Motor neuron (in vitro differentiated cells): ENCODE data around the gene VPS54. TPM values are rescaled to one million over a fixed set of nuclear protein-coding genes. Genes with fewer than 3 reads are reported as not detected.
"Not testable (repeated sequence)": the region's sequence is repeated elsewhere in the genome, so short reads cannot be mapped to it uniquely, and the experiment has no call there.

Experiments
- ATAC-seq, 8 experiments: fragments of 200-7000 bp; cut with Tn5 transposase; replicated peaks in 6 of 8; 2 replicates each; pipeline ENCODE4 v1.8.0; 2021; ENCODE audit warnings: mild to moderate bottlenecking in 8 of 8, moderate library complexity in 8 of 8
- H3K27ac ChIP-seq, 2 donors: fragments of 250-450 bp; sonication (Bioruptor Pico); 2 replicates each; pipeline ENCODE4 v1.9.0; 2021; ENCODE audit warnings: antibody characterized with exemption in 2 of 2, mild to moderate bottlenecking in 2 of 2, moderate library complexity in 1 of 2
- H3K4me1 ChIP-seq, 2 donors: fragments of 250-450 bp; sonication (Bioruptor Pico); replicated peaks in 1 of 2; 2 replicates each; pipeline ENCODE4 v1.6.1; 2021; ENCODE audit warnings: antibody characterized with exemption in 2 of 2, mild to moderate bottlenecking in 2 of 2, moderate library complexity in 1 of 2
- H3K4me3 ChIP-seq, 5 donors: fragments of 250-450 bp; sonication (Bioruptor Pico); 2 replicates each; pipeline ENCODE4 v1.9.0; 2021; ENCODE audit warnings: antibody characterized with exemption in 5 of 5, mild to moderate bottlenecking in 5 of 5, moderate library complexity in 4 of 5
- WGBS, 10 experiments: fragments of 450-650 bp; shearing (Covaris generic); methylation state at CpG; one replicate each; pipeline ENCODE4 v1.0.0; 2022; 5-methylcytosine and 5-hydroxymethylcytosine counted together
- in situ Hi-C, 9 experiments: fragments of 400-800 bp; cut with MboI; loops; one replicate each; pipeline ENCODE4 v1.15.0; 2021; ENCODE audit warnings: low sequenced_read_pairs in 9 of 9, low pct_unique_long_range_greater_than_20kb in 2 of 9; ENCODE audit not compliant: unreplicated experiment in 9 of 9
- total RNA-seq, 8 experiments: library from RNA; unstranded; fragments of 300-600 nt; gene quantifications; 2 replicates each; pipeline versions ENCODE4 v1.2.3 to v1.2.4, GENCODE V29; 2022

The VPS54 gene
- total RNA-seq, 8 experiments from 2014 or later: 16.1 to 27.7 (median 22.1) TPM

DNA sequence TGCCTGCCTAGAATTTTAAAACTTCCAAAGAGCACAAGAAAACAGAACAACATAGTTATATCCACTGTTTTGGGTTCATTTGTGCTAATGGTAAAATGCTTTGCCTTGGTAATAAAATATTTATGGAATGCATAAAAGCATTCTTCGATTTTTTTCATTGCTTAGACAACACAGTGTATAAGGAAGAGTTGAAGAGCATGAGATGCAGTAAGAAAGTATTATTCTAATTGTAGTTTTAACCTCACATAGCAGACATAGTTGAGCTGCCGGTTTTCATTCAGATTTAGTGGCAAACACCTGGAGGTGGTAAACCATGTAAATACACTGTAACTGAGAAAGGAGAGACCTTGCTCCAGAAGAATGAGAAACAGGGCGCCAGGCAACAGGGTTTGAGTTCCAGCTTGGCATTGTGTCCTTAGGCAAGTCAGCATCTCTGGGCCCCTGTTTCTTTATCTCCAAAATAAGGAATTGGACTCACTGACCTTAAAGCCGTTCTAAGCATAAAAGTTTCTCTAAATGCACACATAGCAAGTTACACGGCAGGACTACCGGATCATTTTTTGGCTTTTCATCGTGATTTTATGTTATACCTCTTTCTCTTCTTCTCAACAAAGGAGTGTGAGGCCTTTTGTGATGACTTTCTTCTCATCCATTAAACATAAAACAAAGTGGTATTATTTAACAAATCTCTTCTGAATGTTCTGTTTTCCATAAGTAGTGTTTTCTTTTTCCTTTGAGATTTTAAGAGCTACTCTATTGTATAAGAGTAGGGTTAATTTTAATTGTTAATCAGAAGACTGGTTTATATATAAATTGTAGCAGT is 169.6 kb downstream of the VPS54 start:
- Histone ChIP-seq H3K27ac (peak overlapping the region; percentile 12 to 20), H3K4me1 (peaks cover 11 to 15% of the 10 kb centered on the region in 2 donors), H3K4me3 (peak overlapping the region in 2 of 5 donors; percentile 2 to 7)
- peak in 5 of 8 experiments; percentile 21 to 85 (median 64) for ATAC-seq
- WGBS, 10 experiments: 4 to 89% (median 13%) methylated on average over 2 to 7 of the region's 7 CpGs
- in situ Hi-C loops: loop anchor here in 3 of 9 experiments (25.0 kb wide), 2 partner anchors 162 to 262 kb away; partner anchors contain the start of genes MDH1 (in 1 of the 3) and WDPCP (in 1 of the 3)

DNA sequence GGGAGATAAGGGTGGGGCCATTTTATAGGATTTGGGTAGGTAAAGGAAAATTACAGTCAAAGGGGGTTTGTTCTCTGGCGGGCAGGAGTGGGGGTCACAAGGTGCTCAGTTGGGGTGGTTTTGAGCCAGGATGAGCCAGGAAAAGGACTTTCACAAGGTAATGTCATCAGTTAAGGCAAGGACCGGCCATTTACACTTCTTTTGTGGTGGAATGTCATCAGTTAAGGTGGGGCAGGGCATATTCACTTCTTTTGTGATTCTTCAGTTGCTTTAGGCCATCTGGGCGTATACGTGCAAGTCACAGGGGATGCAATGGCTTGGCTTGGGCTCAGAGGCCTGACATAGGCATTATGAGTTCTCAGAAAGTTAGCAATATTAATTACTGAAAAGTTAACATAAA is 171.7 kb downstream of the VPS54 start:
- in situ Hi-C loops, H3K27ac ChIP-seq, ATAC-seq, H3K4me3 ChIP-seq: not testable (repeated sequence)
- H3K4me1 ChIP-seq: peaks cover 13 to 21% of the 10 kb centered on the region in 2 donors
- WGBS, 10 experiments: 80 to 100% (median 95%) methylated on average over 1 to 3 of the region's 4 CpGs; no CpG with 5 or more reads in 7 of the 10 experiments

DNA sequence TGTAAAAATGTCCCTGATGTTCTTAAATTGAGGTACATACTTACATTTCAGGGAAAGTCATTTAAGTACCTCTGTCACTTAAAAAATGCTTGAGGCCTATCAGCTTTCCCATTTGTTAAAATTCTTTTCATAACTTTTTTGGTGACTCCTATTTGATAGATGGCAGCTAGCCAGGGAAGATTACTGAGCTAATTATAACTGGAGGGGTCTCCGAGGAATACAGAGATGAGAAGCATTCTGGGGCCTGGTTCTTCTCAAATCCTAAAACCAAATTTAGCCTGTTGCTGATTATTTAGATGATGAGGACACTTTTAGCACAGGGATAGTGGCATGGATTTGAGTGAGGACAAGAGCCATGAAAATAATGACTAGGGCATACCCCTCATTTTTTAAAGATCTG is 172.7 kb downstream of the VPS54 start:
- H3K4me1 ChIP-seq: peaks cover 13 to 21% of the 10 kb centered on the region in 2 donors
- in situ Hi-C loops: no loop called here

DNA sequence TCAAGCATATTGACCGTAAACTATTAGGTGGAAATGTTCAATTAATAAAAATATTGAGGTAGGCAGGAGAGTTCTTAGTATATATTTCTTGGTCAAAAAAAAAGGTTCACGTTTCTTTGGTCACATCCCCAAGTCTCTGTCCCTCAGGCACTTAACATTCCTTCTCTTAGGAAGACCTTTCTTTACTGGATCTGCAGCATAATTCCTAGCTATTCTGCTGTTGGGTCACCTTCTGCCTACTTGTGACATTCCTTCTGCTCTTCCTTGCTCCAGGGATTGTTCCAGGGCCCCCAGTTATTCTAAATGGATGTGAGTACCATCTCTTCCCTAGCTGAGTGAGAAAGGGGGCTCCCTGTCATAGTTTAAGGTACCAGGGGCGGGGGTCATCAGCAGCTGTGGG is 173.4 kb downstream of the VPS54 start:
- H3K4me1 ChIP-seq: peaks cover 13 to 21% of the 10 kb centered on the region in 2 donors
- H3K4me3 ChIP-seq: no peak overlapping the region
- in situ Hi-C loops: no loop called here
- no peak for ATAC-seq
- 40 to 100% (median 92%) methylated on average over 1 to 3 of the region's 3 CpGs; no CpG with 5 or more reads in 1 of the 10 experiments for WGBS, 10 experiments
- H3K27ac ChIP-seq: no peak overlapping the region

More for the DNA sequence above, 172.7 kb downstream of the VPS54 start:
- WGBS, 10 experiments: 13 to 100% (median 60%) methylated on average over 1 of the region's 1 CpG; no CpG with 5 or more reads in 3 of the 10 experiments
- H3K27ac ChIP-seq: no peak overlapping the region
- no peak for ATAC-seq
- H3K4me3 ChIP-seq: no peak overlapping the region

DNA sequence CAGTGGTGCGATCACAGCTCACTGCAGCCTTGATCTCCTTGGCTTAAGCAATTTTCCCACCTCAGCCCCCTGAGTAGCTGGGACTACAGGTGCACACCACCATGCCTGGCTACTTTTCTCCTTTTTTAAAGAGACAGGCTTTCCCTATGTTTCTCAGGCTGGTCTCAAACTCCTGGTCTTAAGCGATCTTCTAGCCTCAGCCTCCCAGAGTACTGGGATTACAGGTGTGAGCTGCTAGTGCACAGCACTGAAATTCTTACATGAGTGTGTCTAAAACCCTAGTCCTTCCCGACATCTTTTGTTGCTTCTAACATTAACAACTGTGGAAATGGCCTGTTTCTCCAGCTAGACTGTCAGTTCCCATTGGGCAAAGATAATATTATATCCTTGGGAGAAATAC is 174.6 kb downstream of the VPS54 start:
- 33 to 85% (median 74%) methylated on average over 1 to 3 of the region's 3 CpGs; no CpG with 5 or more reads in 2 of the 10 experiments for WGBS, 10 experiments
- Histone ChIP-seq H3K4me1 (peaks cover 13 to 19% of the 10 kb centered on the region in 2 donors), H3K4me3 (no peak overlapping the region), H3K27ac (no peak overlapping the region)
- in situ Hi-C loops: no loop called here
- ATAC-seq: no peak

DNA sequence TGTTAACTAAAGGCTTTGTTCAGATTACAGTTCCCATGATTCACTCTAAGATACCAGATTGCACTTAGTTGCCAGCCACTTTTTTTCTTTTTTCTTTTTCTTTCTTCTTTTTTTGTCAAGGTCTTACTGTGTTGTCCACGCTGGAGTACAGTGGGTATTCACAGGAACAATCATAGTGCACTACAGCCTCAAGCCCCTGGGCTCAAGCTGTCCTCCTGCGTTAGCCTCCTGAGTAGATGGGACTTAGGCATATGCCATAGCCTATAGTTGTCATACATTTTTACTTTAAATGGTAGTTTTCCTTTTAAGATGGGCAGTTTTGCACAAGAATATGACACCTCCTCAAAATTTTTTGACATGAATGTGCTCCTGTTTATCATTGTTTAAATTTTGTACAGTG is 175.4 kb downstream of the VPS54 start:
- WGBS, 10 experiments: 36 to 93% (median 63%) methylated on average over 1 to 2 of the region's 2 CpGs; no CpG with 5 or more reads in 2 of the 10 experiments
- Histone ChIP-seq H3K27ac (no peak overlapping the region), H3K4me1 (peaks cover 5 to 12% of the 10 kb centered on the region in 2 donors), H3K4me3 (peak overlapping the region in 1 of 5 donors; percentile 61)
- in situ Hi-C loops: no loop called here
- ATAC-seq: no peak

DNA sequence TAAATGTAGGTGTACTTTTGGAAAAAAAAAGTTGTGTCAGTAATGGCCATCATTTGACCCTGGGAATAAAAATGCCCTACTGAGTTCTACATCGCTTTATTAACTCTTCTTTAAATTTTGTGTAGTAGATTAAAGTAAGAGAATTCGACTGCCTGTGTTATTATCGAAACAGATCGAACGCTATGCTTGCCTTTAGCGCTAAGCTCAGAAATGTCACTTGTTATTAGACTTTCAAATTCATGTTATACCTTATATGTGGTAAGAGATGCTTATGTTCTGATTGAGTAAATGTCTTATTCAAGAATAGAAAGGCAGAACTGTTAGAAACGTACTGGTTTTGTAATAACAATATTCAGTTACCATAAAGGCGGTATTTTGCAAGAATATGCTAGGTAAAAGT is 176.1 kb downstream of the VPS54 start:
- H3K4me3 ChIP-seq: peak overlapping the region; percentile 55 to 78 (median 61)
- ATAC-seq: no peak
- WGBS, 10 experiments: 3 to 86% (median 34%) methylated on average over 1 to 8 of the region's 8 CpGs
- in situ Hi-C loops: no loop called here
- H3K27ac ChIP-seq: no peak overlapping the region
- H3K4me1 ChIP-seq: peaks cover 0 to 12% of the 10 kb centered on the region in 2 donors

DNA sequence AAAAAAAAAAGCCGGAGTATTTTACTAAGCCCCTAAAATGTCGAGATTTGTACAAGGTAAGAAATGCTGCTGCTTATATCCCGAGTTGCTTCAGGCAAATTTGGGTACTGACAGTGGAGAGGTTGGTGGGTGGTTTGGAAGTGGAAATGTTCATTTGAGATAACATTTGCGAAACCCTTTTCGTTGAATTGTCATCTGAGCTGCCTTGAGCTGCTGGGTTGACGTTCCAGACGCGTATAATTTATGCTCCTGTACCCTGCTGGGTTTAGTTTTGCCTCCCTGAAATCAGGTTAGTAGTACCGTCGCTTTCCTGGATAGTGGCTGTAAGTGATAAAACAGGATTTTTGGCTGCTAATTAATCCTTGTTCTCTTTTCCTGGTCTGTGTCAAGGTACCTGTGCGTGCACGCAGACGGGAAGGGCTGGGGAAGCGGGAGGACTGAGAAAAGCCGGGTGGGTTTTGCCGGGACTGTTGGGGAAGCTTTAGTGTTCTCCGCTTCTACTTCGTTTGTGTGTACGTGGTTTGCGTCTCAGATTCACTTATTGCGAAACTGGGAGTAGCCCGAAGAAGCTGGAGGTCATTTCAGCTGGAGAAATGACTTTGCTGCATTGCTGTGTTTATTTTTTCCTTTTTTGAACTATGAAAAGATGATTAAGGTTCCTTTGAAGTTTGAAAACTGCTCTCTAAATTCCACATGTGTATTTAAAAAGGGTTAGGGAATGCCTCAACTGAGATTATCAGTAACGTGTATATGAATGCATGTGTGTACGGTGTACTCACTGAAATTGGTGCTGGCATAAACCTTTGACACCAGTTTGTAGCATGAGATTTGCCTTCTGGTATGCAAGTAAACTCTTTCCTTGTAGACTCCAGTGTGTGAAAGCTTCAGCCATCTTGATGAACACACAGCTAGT is 176.8 kb downstream of the VPS54 start:
- Histone ChIP-seq H3K4me3 (peak overlapping the region; percentile 55 to 78 (median 61)), H3K27ac (no peak overlapping the region), H3K4me1 (peaks cover 0 to 12% of the 10 kb centered on the region in 2 donors)
- 0 to 6% (median 1%) methylated on average over 2 to 21 of the region's 24 CpGs for WGBS, 10 experiments
- in situ Hi-C loops: no loop called here
- peak in 1 of 8 experiments; percentile 1 for ATAC-seq

Other genes with a start within 250 kb of the VPS54 start
- gene UGP2, start 177.5 kb downstream of the VPS54 start, total RNA-seq: 100 to 1,000 TPM in 1 of 8 experiments, 10 to 100 TPM in 7; 44.1 to 208 (median 52.3) TPM
- gene PELI1, start 125.0 kb upstream of the VPS54 start, total RNA-seq: 10 to 100 TPM in 6 of 8 experiments, 1 to 10 TPM in 2; 7.2 to 37.1 (median 27.4) TPM